Measurements from ENCODE around the gene CCDC77.

- no peak for TF ChIP-seq EZH2 (IDR thresholded peaks at IDR 0.05; ENCODE audit: borderline replicate concordance, insufficient read depth, low read depth, low read length, poor library complexity, severe bottlenecking)
- no peak for TF ChIP-seq CTCF (IDR thresholded peaks at IDR 0.05)
These were observed 88.8 kb downstream of the CCDC77 start for GRCh38 chr12:490260-490659.

Data from B cell (primary cell).